Type B pancreatic cell (in vitro differentiated cells): Measurements from ENCODE around the gene CAPRIN2. TPM values are rescaled to one million over a fixed set of nuclear protein-coding genes. Genes with fewer than 3 reads are reported as not detected.

Source experiments
- DNase-seq: peaks from one replicate; pipeline ENCODE4 v3.0.0; 2021; ENCODE audit warnings: mixed read lengths; ENCODE audit not compliant: unreplicated experiment; ENCODE audit errors: extremely low spot score
- H3K27ac Mint-ChIP-seq: 2 replicates; pipeline ENCODE4 v1.8.0; 2021; ENCODE audit warnings: mild to moderate bottlenecking, mixed read lengths
- H3K27me3 Mint-ChIP-seq: 2 replicates; pipeline ENCODE4 v1.8.0; 2021; ENCODE audit warnings: mixed read lengths
- H3K36me3 Mint-ChIP-seq: 2 replicates; pipeline ENCODE4 v1.8.0; 2021; ENCODE audit warnings: mixed read lengths
- H3K4me1 Mint-ChIP-seq: one replicate; pipeline ENCODE4 v1.8.0; 2021; ENCODE audit warnings: mixed read lengths; ENCODE audit not compliant: unreplicated experiment
- H3K4me3 Mint-ChIP-seq: 2 replicates; pipeline ENCODE4 v1.8.0; 2021; ENCODE audit warnings: mild to moderate bottlenecking, mixed read lengths
- H3K9me3 Mint-ChIP-seq: 2 replicates; pipeline ENCODE4 v1.8.0; 2021; ENCODE audit warnings: mixed read lengths
- CTCF ChIP-seq: fragments of 200-600 bp; sonication (generic); conservative IDR thresholded peaks from 2 replicates; pipeline ENCODE4 v1.5.0; 2021; ENCODE audit warnings: antibody characterized with exemption, mild to moderate bottlenecking
- total RNA-seq: library from RNA; stranded (reverse); gene quantifications from 2 replicates; pipeline ENCODE4 v1.2.1, GENCODE V29; 2021; ENCODE audit warnings: low replicate concordance

Gene CAPRIN2
- total RNA-seq, 1 donor from 2014 or later = 44.9 TPM

- peaks cover 5% of the 10 kb centered on the region for H3K4me1 Mint-ChIP-seq
- H3K27me3 Mint-ChIP-seq = peaks cover 6% of the 10 kb centered on the region
- no peak for TF ChIP-seq CTCF
- no peak for DNase-seq
- H3K36me3 Mint-ChIP-seq = peaks cover 20% of the 10 kb centered on the region
- no peak overlapping the region for H3K4me3 Mint-ChIP-seq
- H3K9me3 Mint-ChIP-seq = peaks cover 7% of the 10 kb centered on the region
- H3K27ac Mint-ChIP-seq = no peak overlapping the region
These were observed 34.0 kb upstream of the CAPRIN2 start for GRCh38 chr12:30788754-30789153.

GRCh38 chr12:30785630-30786029 is 30.9 kb upstream of the CAPRIN2 start:
- no peaks in the 10 kb centered on the region for H3K27me3 Mint-ChIP-seq
- no peak overlapping the region for H3K4me3 Mint-ChIP-seq
- peaks cover 7% of the 10 kb centered on the region for H3K9me3 Mint-ChIP-seq
- no peak overlapping the region for H3K27ac Mint-ChIP-seq
- DNase-seq = no peak
- no peak for TF ChIP-seq CTCF
- no peaks in the 10 kb centered on the region for H3K4me1 Mint-ChIP-seq
- peaks cover 20% of the 10 kb centered on the region for H3K36me3 Mint-ChIP-seq

GRCh38 chr12:30784508-30784907 is 29.8 kb upstream of the CAPRIN2 start:
- peaks cover 7% of the 10 kb centered on the region for H3K9me3 Mint-ChIP-seq
- no peak for TF ChIP-seq CTCF
- no peaks in the 10 kb centered on the region for H3K4me1 Mint-ChIP-seq
- H3K4me3 Mint-ChIP-seq = no peak overlapping the region
- H3K27me3 Mint-ChIP-seq = no peaks in the 10 kb centered on the region
- H3K36me3 Mint-ChIP-seq = peaks cover 20% of the 10 kb centered on the region
- no peak overlapping the region for H3K27ac Mint-ChIP-seq
- no peak for DNase-seq

GRCh38 chr12:30783946-30784345 is 29.2 kb upstream of the CAPRIN2 start:
- Mint-ChIP-seq H3K4me3 (no peak overlapping the region), H3K27ac (no peak overlapping the region), H3K4me1 (no peaks in the 10 kb centered on the region), H3K9me3 (peaks cover 11% of the 10 kb centered on the region), H3K27me3 (no peaks in the 10 kb centered on the region), H3K36me3 (peaks cover 24% of the 10 kb centered on the region)
- TF ChIP-seq CTCF = no peak
- no peak for DNase-seq

- no peaks in the 10 kb centered on the region for H3K27me3 Mint-ChIP-seq
- peaks cover 22% of the 10 kb centered on the region for H3K36me3 Mint-ChIP-seq
- H3K9me3 Mint-ChIP-seq = peaks cover 12% of the 10 kb centered on the region
- H3K4me1 Mint-ChIP-seq = no peaks in the 10 kb centered on the region
- H3K4me3 Mint-ChIP-seq = no peak overlapping the region
- no peak for TF ChIP-seq CTCF
- no peak overlapping the region for H3K27ac Mint-ChIP-seq
- no peak for DNase-seq
These were observed 27.8 kb upstream of the CAPRIN2 start for GRCh38 chr12:30782316-30783173.
